ENCODE results near the gene DACH1. TPM values are rescaled to one million over a fixed set of nuclear protein-coding genes. Genes with fewer than 3 reads are reported as not detected.

DACH1 gene
- total RNA-seq, 1 donor from 2014 or later, result 110 TPM

- Mint-ChIP-seq H3K4me3 (ENCODE audit: unreplicated experiment) (no peak overlapping the region), H3K9me3 (ENCODE audit: unreplicated experiment) (peaks cover 3% of the 10 kb centered on the region), H3K27ac (ENCODE audit: unreplicated experiment) (no peak overlapping the region), H3K36me3 (ENCODE audit: unreplicated experiment) (no peaks in the 10 kb centered on the region), H3K27me3 (ENCODE audit: unreplicated experiment) (no peaks in the 10 kb centered on the region), H3K4me1 (ENCODE audit: low read depth, unreplicated experiment) (peaks cover 22% of the 10 kb centered on the region)
- DNase-seq, result no peak
- TF ChIP-seq CTCF (IDR thresholded peaks at IDR 0.05; ENCODE audit: partially characterized antibody, unreplicated experiment), result no peak
Observed at GRCh38 chr13:71607575-71607974, 259.4 kb downstream of the DACH1 start.

- H3K27me3 Mint-ChIP-seq (ENCODE audit: unreplicated experiment), result no peaks in the 10 kb centered on the region
- DNase-seq, result no peak
- peaks cover 8% of the 10 kb centered on the region for H3K9me3 Mint-ChIP-seq (ENCODE audit: unreplicated experiment)
- no peak for TF ChIP-seq CTCF (IDR thresholded peaks at IDR 0.05; ENCODE audit: partially characterized antibody, unreplicated experiment)
- H3K4me1 Mint-ChIP-seq (ENCODE audit: low read depth, unreplicated experiment), result peaks cover 25% of the 10 kb centered on the region
- no peak overlapping the region for H3K27ac Mint-ChIP-seq (ENCODE audit: unreplicated experiment)
- no peak overlapping the region for H3K4me3 Mint-ChIP-seq (ENCODE audit: unreplicated experiment)
- no peaks in the 10 kb centered on the region for H3K36me3 Mint-ChIP-seq (ENCODE audit: unreplicated experiment)
Observed at GRCh38 chr13:71606818-71607217, 260.2 kb downstream of the DACH1 start.

DNA sequence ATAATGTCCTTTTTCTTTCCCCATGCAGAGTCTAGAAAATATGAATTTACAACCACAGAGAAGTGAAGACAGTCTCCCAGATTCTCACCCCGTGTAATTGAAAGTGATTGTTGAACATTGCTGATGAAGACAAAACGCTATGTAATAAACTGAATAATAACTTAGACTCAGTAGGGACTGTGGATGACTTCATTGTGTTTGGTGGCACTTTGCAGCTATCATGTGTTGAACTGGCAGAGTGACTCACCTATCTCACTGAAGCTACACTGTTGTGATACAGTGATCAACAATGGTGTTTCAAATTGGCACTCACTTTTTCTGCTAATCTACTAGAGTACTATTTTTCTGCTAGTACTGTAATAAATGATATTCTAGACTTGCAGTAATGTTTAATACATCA is 261.3 kb downstream of the DACH1 start:
- Mint-ChIP-seq H3K27ac (ENCODE audit: unreplicated experiment) (no peak overlapping the region), H3K9me3 (ENCODE audit: unreplicated experiment) (peaks cover 8% of the 10 kb centered on the region), H3K36me3 (ENCODE audit: unreplicated experiment) (no peaks in the 10 kb centered on the region), H3K4me1 (ENCODE audit: low read depth, unreplicated experiment) (peaks cover 25% of the 10 kb centered on the region), H3K4me3 (ENCODE audit: unreplicated experiment) (no peak overlapping the region), H3K27me3 (ENCODE audit: unreplicated experiment) (no peaks in the 10 kb centered on the region)
- DNase-seq, result no peak
- no peak for TF ChIP-seq CTCF (IDR thresholded peaks at IDR 0.05; ENCODE audit: partially characterized antibody, unreplicated experiment)

- no peaks in the 10 kb centered on the region for H3K27me3 Mint-ChIP-seq (ENCODE audit: unreplicated experiment)
- peak overlapping the region; percentile 68 for H3K27ac Mint-ChIP-seq (ENCODE audit: unreplicated experiment)
- peaks cover 6% of the 10 kb centered on the region for H3K9me3 Mint-ChIP-seq (ENCODE audit: unreplicated experiment)
- peaks cover 21% of the 10 kb centered on the region for H3K4me1 Mint-ChIP-seq (ENCODE audit: low read depth, unreplicated experiment)
- no peak for DNase-seq
- H3K36me3 Mint-ChIP-seq (ENCODE audit: unreplicated experiment), result no peaks in the 10 kb centered on the region
- TF ChIP-seq CTCF (IDR thresholded peaks at IDR 0.05; ENCODE audit: partially characterized antibody, unreplicated experiment), result no peak
- H3K4me3 Mint-ChIP-seq (ENCODE audit: unreplicated experiment), result no peak overlapping the region
Observed at GRCh38 chr13:71603255-71603654, 263.7 kb downstream of the DACH1 start.

DNA sequence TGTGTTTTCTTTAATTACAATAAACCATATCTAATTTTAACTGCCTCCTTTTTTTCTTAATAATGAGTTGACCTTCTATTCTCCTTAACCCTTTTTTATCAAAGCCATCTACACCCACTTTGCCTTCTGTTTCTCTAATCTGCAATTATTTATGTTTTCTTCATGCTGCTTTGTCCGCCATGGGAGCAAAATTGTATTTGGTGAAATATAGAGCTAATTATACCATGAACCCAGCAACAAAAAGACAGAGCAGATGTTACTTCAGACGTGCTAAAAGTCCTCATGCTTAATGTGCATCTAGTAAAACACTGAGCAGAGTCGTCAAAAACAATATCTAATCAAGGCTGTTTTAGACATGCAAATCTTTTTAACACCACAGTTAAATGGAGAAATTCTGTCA is 264.7 kb downstream of the DACH1 start:
- no peak for DNase-seq
- no peaks in the 10 kb centered on the region for H3K27me3 Mint-ChIP-seq (ENCODE audit: unreplicated experiment)
- H3K9me3 Mint-ChIP-seq (ENCODE audit: unreplicated experiment), result peaks cover 9% of the 10 kb centered on the region
- TF ChIP-seq CTCF (IDR thresholded peaks at IDR 0.05; ENCODE audit: partially characterized antibody, unreplicated experiment), result no peak
- peaks cover 21% of the 10 kb centered on the region for H3K4me1 Mint-ChIP-seq (ENCODE audit: low read depth, unreplicated experiment)
- no peaks in the 10 kb centered on the region for H3K36me3 Mint-ChIP-seq (ENCODE audit: unreplicated experiment)
- peak overlapping the region; percentile 81 for H3K4me3 Mint-ChIP-seq (ENCODE audit: unreplicated experiment)
- H3K27ac Mint-ChIP-seq (ENCODE audit: unreplicated experiment), result peak overlapping the region; percentile 98
